Nucleus accumbens (tissue), 56 donors: ENCODE results near the gene C11orf24.

Experiments used
- DNase-seq, 56 donors: peaks; one replicate each; lab custom pipeline; 2025; lab: John Stamatoyannopoulos, UW

Gene C11orf24

GRCh38 chr11:68212421-68213134 is 59.2 kb downstream of the C11orf24 start:
- peak in 37 of 56 donors; percentile 20 to 76 (median 57) for DNase-seq

- DNase-seq = no peak
These were observed 60.2 kb downstream of the C11orf24 start for GRCh38 chr11:68211546-68211945.
